Effector memory CD4-positive, alpha-beta T cell (primary cell): ENCODE results near the gene ZNF425.
"Not testable (repeated sequence)": the region's sequence is repeated elsewhere in the genome, so short reads cannot be mapped to it uniquely, and the experiment has no call there.

ENCODE experiments used
- DNase-seq, 3 donors: peaks; one replicate each; pipeline ENCODE4 v3.0.0-alpha.2; 2020
- H3K27ac ChIP-seq: 2 replicates; pipeline ENCODE4 v1.7.0; 2013; ENCODE audit warnings: mild to moderate bottlenecking, low read length, moderate library complexity; ENCODE audit not compliant: insufficient read depth, poor library complexity, severe bottlenecking
- H3K27me3 ChIP-seq: replicated peaks from 2 replicates; pipeline ENCODE4 v1.7.0; 2013; ENCODE audit warnings: mild to moderate bottlenecking, low read length; ENCODE audit not compliant: insufficient read depth, control insufficient read depth, poor library complexity, severe bottlenecking
- H3K36me3 ChIP-seq: 2 replicates; pipeline ENCODE4 v1.7.0; 2013; ENCODE audit warnings: mild to moderate bottlenecking, low read length, moderate library complexity; ENCODE audit not compliant: control insufficient read depth, insufficient read depth
- H3K4me1 ChIP-seq: 2 replicates; pipeline ENCODE4 v1.7.0; 2013; ENCODE audit warnings: low read length, mild to moderate bottlenecking; ENCODE audit not compliant: control insufficient read depth, insufficient read depth, poor library complexity, severe bottlenecking
- H3K4me3 ChIP-seq: 2 replicates; pipeline ENCODE4 v1.7.0; 2013; ENCODE audit warnings: low read length, low read depth, mild to moderate bottlenecking; ENCODE audit not compliant: insufficient read depth, poor library complexity, severe bottlenecking
- H3K9me3 ChIP-seq: 2 replicates; pipeline ENCODE4 v1.7.0; 2013; ENCODE audit warnings: mild to moderate bottlenecking, low read length, moderate library complexity; ENCODE audit not compliant: control insufficient read depth

ZNF425 gene

DNA sequence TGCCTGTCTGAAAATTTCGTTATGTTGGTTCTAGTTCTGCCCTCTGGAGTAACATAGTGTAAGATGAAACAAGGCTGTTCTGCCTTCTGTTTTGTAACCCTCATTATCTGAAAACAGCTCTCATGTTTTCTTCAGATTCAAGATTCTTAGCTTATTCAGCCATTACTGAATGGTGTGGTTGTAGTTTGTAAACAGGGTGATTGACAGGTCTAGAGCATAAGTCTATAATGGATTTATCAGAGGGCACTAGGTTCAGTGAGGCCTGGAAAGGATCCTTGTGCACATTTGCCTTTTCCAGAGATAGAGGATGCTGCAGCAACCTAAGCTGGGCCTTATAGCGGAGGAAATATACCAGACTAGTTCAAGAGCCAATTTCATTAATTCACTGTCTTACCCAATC lies 27.2 kb upstream of the ZNF425 start:
- no peak overlapping the region for H3K4me3 ChIP-seq
- DNase-seq, result no peak
- H3K36me3 ChIP-seq, result peaks cover 12% of the 10 kb centered on the region
- H3K27ac ChIP-seq, result no peak overlapping the region
- H3K9me3 ChIP-seq, result no peaks in the 10 kb centered on the region
- peaks cover 3% of the 10 kb centered on the region for H3K4me1 ChIP-seq
- no peaks in the 10 kb centered on the region for H3K27me3 ChIP-seq

DNA sequence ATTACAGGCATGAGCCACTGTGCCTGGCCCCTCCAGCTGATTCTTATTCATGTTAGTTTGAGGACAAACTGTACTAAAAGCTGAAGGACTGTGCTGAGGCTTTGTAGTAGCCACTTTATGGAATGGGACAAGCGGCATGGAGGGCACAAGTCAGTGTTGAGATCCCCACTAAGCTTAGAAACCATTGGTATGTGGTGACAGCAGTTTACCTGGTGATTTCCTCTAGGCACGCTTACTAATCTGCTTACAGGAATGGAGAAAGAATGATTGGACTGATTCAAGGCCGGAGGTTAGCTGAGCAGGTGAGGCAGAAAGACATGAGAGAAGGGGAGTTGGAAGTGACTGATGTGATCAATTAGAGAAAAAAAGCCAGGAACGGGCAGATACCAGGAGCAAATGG lies 24.9 kb upstream of the ZNF425 start:
- peaks cover 6% of the 10 kb centered on the region for H3K4me1 ChIP-seq
- no peak overlapping the region for H3K27ac ChIP-seq
- no peak overlapping the region for H3K4me3 ChIP-seq
- H3K27me3 ChIP-seq, result no peaks in the 10 kb centered on the region
- H3K9me3 ChIP-seq, result no peaks in the 10 kb centered on the region
- no peak for DNase-seq
- peaks cover 11% of the 10 kb centered on the region for H3K36me3 ChIP-seq

DNA sequence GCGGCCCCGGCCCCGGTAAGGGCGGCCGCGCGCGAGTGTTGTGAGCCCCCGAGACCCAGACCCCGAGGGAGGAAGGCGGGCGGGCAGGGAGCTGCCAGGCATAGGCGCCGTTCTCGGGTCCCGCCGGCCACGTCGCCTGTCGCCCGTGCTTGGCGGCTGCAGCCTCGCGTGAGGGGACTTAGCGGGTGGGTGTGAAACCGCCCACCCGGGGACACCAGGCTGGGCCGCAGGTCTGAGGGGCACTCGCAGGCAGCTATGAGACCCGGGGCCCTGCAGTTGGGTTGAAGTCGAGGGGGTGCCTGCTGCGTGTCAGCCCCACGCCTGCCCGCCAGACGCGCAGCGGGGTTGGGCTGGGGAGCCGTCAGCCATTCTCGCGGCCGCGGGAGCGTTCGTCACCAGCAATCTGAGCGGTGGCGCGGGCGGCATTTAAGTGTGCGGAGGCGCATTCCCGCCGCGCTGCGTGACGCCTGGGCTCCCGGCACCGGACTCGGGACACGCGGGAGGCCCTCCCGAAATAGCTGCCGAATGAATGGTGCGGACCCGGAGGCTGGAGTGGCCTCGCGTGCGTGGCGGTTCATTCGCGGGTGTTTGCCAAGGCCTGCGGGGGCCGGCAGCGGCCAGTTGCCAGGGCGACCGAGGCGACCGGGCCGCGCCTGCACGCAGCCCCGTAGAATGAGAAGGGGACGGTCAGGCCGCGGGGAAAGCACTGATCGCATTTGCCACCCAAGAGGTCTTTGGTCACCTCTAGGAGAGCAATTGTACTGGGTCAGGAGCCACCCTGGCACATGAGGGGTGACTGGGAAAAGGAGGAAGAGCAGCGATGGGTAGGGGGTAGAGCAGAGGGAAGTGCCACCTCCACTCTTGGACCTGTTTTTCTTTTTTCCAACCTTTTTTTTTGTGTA lies 21.9 kb upstream of the ZNF425 start:
- Histone ChIP-seq H3K9me3 (no peaks in the 10 kb centered on the region), H3K4me3 (peak overlapping the region; percentile 79), H3K36me3 (no peaks in the 10 kb centered on the region), H3K4me1 (peaks cover 12% of the 10 kb centered on the region), H3K27ac (peak overlapping the region; percentile 74), H3K27me3 (no peaks in the 10 kb centered on the region)
- DNase-seq, result peak; percentile 41 to 58 (median 49)

DNA sequence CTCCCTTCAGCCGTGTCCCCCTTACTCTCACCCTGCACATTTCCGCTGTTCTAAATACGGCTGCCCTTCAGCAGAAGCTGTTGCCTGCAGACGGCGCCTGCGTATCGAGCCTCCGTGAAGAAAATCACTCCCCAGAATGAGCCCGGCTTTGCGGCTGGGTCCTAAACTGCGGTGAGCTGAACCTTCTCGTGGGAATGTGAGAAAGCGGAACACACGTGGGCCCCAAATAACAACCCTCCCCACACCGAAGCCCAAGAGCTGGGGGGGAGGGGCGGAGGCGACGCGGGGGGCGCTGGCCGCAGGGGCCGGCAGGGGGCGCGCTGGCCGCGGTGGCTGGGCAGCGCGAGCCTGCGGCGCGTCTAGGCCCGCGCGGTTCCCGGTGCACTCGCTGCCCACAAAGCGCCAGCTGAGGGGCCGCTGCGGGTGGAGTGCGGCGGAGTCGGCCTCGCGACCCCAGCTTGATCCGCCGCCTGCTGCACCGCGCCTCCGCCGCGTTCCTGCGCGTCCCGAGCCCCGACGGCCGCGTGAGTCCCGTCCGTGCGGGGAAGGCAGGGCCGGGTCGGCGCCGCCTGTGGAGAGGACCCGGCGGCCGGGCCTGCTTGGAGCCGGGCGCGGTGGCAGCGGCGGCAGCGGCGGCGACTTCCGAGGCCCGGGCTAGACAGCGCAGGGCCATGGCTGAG lies 21.1 kb upstream of the ZNF425 start, which contains the start of gene ZNF398:
ZNF398 (plus strand) TSS at position 382 of the 680 bp plus-strand sequence; CDS start at position 672, 290 bp downstream.
- no peaks in the 10 kb centered on the region for H3K36me3 ChIP-seq
- peak within 1 kb of the TSS; percentile 79 for H3K4me3 ChIP-seq
- H3K9me3 ChIP-seq, result no peaks in the 10 kb centered on the region
- peak; percentile 69 to 76 (median 74) for DNase-seq
- peaks cover 12% of the 10 kb centered on the region for H3K4me1 ChIP-seq
- H3K27me3 ChIP-seq, result no peaks in the 10 kb centered on the region
- H3K27ac ChIP-seq, result peak within 1 kb of the TSS; percentile 74

DNA sequence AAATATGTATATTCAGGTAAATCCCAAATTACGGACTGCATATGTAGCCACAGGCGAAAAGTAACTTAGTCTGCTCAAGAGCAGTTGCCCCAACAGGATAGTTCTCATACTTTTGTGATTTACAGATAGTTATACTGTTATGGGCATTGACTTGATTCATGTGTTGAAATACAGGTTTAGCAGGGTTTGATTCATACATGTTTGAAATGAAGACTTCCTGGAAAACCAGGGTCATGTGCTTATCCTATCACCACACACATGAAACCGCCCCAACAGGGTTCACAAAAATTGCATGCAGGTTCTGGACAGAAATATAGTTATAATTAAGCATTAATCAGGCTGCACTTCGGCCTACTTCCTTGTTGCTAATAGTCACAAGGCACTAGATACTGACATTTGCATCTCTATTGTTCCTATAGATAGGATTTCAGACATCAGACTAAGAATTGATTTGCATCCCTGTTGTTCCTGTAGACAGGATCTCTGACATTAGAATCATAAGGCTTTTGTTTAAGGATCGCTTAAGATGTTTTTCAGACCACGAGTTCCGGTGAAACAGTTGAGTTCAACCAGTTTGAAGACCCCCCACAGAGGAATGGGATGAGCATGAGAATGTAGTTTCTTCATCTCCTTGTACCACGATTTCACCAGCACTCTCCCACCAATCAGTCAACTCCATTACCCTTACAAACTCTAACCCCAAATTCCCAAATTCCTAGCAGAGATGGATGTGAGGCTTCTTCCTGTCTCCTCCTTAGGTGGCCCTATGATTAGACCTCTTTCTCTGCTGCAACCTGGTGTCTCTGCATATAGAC lies 19.1 kb upstream of the ZNF425 start:
- H3K27me3 ChIP-seq, result no peaks in the 10 kb centered on the region
- H3K4me1 ChIP-seq, result peaks cover 12% of the 10 kb centered on the region
- no peak for DNase-seq
- H3K4me3 ChIP-seq, result no peak overlapping the region
- H3K9me3 ChIP-seq, result no peaks in the 10 kb centered on the region
- H3K36me3 ChIP-seq, result no peaks in the 10 kb centered on the region
- no peak overlapping the region for H3K27ac ChIP-seq

DNA sequence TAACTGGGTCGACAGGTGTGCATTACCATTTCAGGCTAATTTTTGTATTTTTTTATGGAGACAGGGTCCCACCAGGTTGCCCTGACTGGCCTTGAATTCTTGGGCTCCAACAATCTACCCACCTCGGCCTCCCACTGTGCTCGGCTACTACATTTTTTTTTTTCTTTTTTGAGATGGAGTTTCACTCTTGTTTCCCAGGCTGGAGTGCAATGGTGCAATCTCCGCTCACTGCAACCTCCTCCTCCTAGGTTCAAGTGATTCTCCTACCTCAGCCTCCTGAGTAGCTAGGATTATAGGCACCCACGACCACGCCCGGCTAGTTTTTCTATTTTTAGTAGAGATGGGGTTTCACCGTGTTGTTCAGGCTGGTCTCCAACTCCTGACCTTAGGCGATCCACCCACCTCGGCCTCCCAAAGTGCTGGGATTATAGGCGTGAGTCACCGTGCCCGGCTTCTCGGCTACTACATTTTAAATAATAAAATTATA lies 18.4 kb upstream of the ZNF425 start:
- peaks cover 12% of the 10 kb centered on the region for H3K4me1 ChIP-seq
- not testable (repeated sequence) for H3K9me3 ChIP-seq, H3K36me3 ChIP-seq, H3K4me3 ChIP-seq, H3K27me3 ChIP-seq, DNase-seq, H3K27ac ChIP-seq

DNA sequence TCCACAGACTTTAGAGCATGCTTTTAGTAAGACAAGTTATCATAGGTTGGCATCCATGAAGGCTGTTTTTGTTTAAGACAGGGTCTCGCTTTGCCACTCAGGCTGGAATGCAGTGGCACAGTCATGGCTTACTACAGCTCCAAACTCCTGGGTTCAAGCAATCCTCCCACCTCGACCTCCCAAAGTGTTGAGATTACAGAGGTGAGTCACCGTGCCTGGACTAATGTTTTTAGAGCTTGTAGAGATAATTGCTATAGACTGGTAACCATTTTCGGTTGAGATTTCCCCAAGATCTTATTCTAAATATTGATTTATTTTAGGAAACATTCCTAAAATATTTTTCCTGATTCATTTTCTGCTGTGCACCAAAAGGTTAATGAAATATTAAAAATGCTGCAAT lies 15.8 kb upstream of the ZNF425 start:
- Histone ChIP-seq H3K4me3 (no peak overlapping the region), H3K9me3 (no peaks in the 10 kb centered on the region), H3K36me3 (no peaks in the 10 kb centered on the region), H3K27me3 (no peaks in the 10 kb centered on the region), H3K4me1 (peaks cover 7% of the 10 kb centered on the region), H3K27ac (no peak overlapping the region)
- no peak for DNase-seq

DNA sequence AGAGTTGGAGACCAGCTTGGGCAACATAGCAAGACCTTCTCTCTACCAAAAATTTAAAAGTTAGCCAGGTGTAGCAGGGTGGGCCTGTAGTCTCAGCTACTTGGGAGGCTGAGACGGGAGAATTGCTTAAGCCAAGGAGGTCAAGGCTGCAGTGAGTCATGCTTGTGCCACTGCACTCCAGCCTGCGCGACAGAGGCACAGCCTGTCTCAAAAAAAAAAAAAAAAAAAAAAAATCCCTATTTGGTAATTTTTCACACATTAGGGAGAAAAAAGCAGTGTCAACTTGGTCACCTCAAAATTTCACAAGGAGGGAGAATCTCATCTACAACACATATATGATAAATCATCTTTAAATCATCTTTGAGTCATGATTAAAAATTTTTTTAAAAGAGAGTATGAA lies 14.7 kb upstream of the ZNF425 start:
- no peaks in the 10 kb centered on the region for H3K9me3 ChIP-seq
- H3K27ac ChIP-seq, result no peak overlapping the region
- no peaks in the 10 kb centered on the region for H3K27me3 ChIP-seq
- H3K4me3 ChIP-seq, result no peak overlapping the region
- no peaks in the 10 kb centered on the region for H3K36me3 ChIP-seq
- no peak for DNase-seq
- H3K4me1 ChIP-seq, result peaks cover 7% of the 10 kb centered on the region

DNA sequence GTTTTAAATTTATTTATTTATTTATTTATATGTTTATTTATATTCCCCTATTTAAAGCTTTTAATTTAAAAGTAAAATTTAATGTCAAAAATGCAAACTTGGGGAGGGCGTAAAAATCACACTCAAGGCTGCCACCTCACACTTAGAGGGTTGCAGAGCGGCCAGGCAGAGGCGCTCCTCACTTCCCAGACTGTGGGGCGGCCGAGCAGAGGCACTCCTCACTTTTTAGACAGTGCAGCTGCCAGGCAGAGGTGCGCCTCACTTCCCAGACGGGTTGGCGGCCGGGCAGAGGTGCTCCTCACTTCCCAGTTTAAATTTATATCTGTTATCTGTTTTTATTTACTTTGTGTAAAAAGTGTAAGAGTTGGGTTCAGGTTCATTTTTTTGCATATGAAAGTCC lies 10.0 kb upstream of the ZNF425 start:
- Histone ChIP-seq H3K27ac (no peak overlapping the region), H3K4me3 (no peak overlapping the region), H3K4me1 (no peaks in the 10 kb centered on the region), H3K27me3 (no peaks in the 10 kb centered on the region), H3K9me3 (no peaks in the 10 kb centered on the region), H3K36me3 (peaks cover 2% of the 10 kb centered on the region)
- DNase-seq, result no peak
